Tibial artery (tissue), 4 donors: ENCODE data around the gene ADAM33.

Source experiments
- DNase-seq, 2 donors: peaks; one replicate each; pipeline ENCODE4 v3.0.0-alpha.2; 2019
- H3K27ac ChIP-seq, 2 donors: fragments of 200-600 bp; sonication (generic) in 1 of 2; 1 replicate in 1 of 2; 2 replicates in 1 of 2; pipeline ENCODE4 v1.5.1; 2018 to 2019; ENCODE audit warnings: mild to moderate bottlenecking in 1 of 2
- H3K27me3 ChIP-seq, 2 donors: fragments of 200-600 bp; sonication (generic) in 1 of 2; one replicate each; pipeline versions ENCODE4 v1.5.1 to v1.6.0; 2016 to 2019
- H3K36me3 ChIP-seq, 3 donors: fragments of 200-600 bp; sonication (generic) in 2 of 3; one replicate each; pipeline ENCODE4 v1.5.1; 2016 to 2019; ENCODE audit warnings: mild to moderate bottlenecking in 2 of 3
- H3K4me1 ChIP-seq, 4 donors: fragments of 200-600 bp; sonication (generic) in 2 of 4; 1 replicate in 3 of 4; 2 replicates in 1 of 4; pipeline ENCODE4 v1.5.1; 2016 to 2019
- H3K4me3 ChIP-seq, 2 donors: fragments of 200-600 bp; sonication (generic) in 1 of 2; 1 replicate in 1 of 2; 2 replicates in 1 of 2; pipeline ENCODE4 v1.5.1; 2018 to 2019; ENCODE audit warnings: mild to moderate bottlenecking in 2 of 2
- H3K9me3 ChIP-seq, 3 donors: fragments of 200-600 bp; sonication (generic) in 1 of 3; one replicate each; pipeline ENCODE4 v1.5.1; 2016 to 2019
- CTCF ChIP-seq, 2 experiments: fragments of 200-600 bp in 1 of 2; fragments of 450-650 bp in 1 of 2; IDR thresholded peaks; one replicate each; pipeline ENCODE4 v1.5.1; 2017 to 2019; ENCODE audit warnings: antibody characterized with exemption in 2 of 2, mild to moderate bottlenecking in 1 of 2, moderate library complexity in 1 of 2
- intact Hi-C: fragments of 100-400 bp; cut with DNase I; formaldehyde crosslinking; loops from one replicate; pipeline ENCODE4 v1.15.0; 2023; ENCODE audit warnings: low total_unique reads

The ADAM33 gene

GRCh38 chr20:3652676-3653596, 28.9 kb downstream of the ADAM33 start:
- no peak for TF ChIP-seq CTCF (IDR thresholded peaks at IDR 0.05)
- DNase-seq = no peak
- Histone ChIP-seq H3K4me3 (no peak overlapping the region), H3K36me3 (peaks cover under 1 to 38% (median 15%) of the 10 kb centered on the region in 3 donors), H3K9me3 (peaks cover 0 to 5% (median 0%) of the 10 kb centered on the region in 3 donors), H3K4me1 (no peaks in the 10 kb centered on the region), H3K27me3 (no peaks in the 10 kb centered on the region), H3K27ac (no peak overlapping the region)
- intact Hi-C loops = no loop called here

- no peak overlapping the region for H3K27ac ChIP-seq
- H3K27me3 ChIP-seq = no peaks in the 10 kb centered on the region
- TF ChIP-seq CTCF (IDR thresholded peaks at IDR 0.05) = no peak
- DNase-seq = no peak
- intact Hi-C loops = no loop called here
- H3K36me3 ChIP-seq = peaks cover 5 to 46% (median 21%) of the 10 kb centered on the region in 3 donors
- H3K9me3 ChIP-seq = peaks cover 0 to 5% (median 0%) of the 10 kb centered on the region in 3 donors
- H3K4me1 ChIP-seq = no peaks in the 10 kb centered on the region
- H3K4me3 ChIP-seq = no peak overlapping the region
These were observed 29.6 kb downstream of the ADAM33 start for GRCh38 chr20:3652221-3652620.

GRCh38 chr20:3651204-3651962, 30.4 kb downstream of the ADAM33 start:
- intact Hi-C loops = no loop called here

GRCh38 chr20:3648951-3649350, 32.9 kb downstream of the ADAM33 start:
- peaks cover 0 to 5% (median 0%) of the 10 kb centered on the region in 3 donors for H3K9me3 ChIP-seq
- no peak for DNase-seq
- H3K4me1 ChIP-seq = no peaks in the 10 kb centered on the region
- H3K4me3 ChIP-seq = no peak overlapping the region
- H3K27me3 ChIP-seq = no peaks in the 10 kb centered on the region
- no peak overlapping the region for H3K27ac ChIP-seq
- peaks cover 27 to 78% (median 50%) of the 10 kb centered on the region in 3 donors for H3K36me3 ChIP-seq
- TF ChIP-seq CTCF (IDR thresholded peaks at IDR 0.05) = no peak
- intact Hi-C loops = no loop called here

More at GRCh38 chr20:3651204-3651962, 30.4 kb downstream of the ADAM33 start:
- TF ChIP-seq CTCF (IDR thresholded peaks at IDR 0.05) = no peak
- no peak overlapping the region for H3K27ac ChIP-seq
- H3K4me1 ChIP-seq = no peaks in the 10 kb centered on the region
- DNase-seq = no peak
- peaks cover 0 to 5% (median 0%) of the 10 kb centered on the region in 3 donors for H3K9me3 ChIP-seq
- H3K36me3 ChIP-seq = peaks cover 11 to 54% (median 29%) of the 10 kb centered on the region in 3 donors
- no peak overlapping the region for H3K4me3 ChIP-seq
- H3K27me3 ChIP-seq = no peaks in the 10 kb centered on the region

GRCh38 chr20:3647473-3647872, 34.3 kb downstream of the ADAM33 start:
- TF ChIP-seq CTCF (IDR thresholded peaks at IDR 0.05) = no peak
- no peak overlapping the region for H3K4me3 ChIP-seq
- H3K27ac ChIP-seq = no peak overlapping the region
- DNase-seq = no peak
- no peaks in the 10 kb centered on the region for H3K9me3 ChIP-seq
- H3K27me3 ChIP-seq = no peaks in the 10 kb centered on the region
- intact Hi-C loops = no loop called here
- H3K36me3 ChIP-seq = peaks cover 33 to 93% (median 50%) of the 10 kb centered on the region in 3 donors
- no peaks in the 10 kb centered on the region for H3K4me1 ChIP-seq
